GM12874 (cell line): ENCODE data around the gene GREB1.

ENCODE experiments used
- TF ChIP-seq, protein P1 (sequence below): IDR thresholded peaks from 2 replicates; pipeline ENCODE4 v1.5.1; 2011; ENCODE audit warnings: low read depth, mild to moderate bottlenecking, control low read depth, low read length, moderate library complexity; ENCODE audit not compliant: insufficient read depth

Gene GREB1

DNA sequence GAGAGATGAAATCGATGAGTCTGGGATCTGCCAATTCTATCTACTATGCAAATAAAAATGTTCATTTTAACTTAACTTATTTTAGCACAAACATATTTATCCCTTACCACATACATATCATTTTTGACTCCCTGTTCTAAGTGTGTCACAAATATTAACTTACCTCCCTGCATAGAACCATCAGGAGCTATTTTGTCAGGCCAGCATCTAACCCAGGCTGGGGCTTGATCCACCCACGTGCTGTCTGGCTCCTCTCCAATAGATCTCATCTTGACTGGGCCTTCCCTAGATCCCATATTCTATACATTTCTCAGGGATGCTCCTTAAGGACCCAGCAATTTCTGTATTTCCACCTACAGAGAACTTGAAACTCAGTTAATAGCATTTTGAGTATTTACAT, 115.2 kb downstream of the GREB1 start:
- TF ChIP-seq, protein P1, sequence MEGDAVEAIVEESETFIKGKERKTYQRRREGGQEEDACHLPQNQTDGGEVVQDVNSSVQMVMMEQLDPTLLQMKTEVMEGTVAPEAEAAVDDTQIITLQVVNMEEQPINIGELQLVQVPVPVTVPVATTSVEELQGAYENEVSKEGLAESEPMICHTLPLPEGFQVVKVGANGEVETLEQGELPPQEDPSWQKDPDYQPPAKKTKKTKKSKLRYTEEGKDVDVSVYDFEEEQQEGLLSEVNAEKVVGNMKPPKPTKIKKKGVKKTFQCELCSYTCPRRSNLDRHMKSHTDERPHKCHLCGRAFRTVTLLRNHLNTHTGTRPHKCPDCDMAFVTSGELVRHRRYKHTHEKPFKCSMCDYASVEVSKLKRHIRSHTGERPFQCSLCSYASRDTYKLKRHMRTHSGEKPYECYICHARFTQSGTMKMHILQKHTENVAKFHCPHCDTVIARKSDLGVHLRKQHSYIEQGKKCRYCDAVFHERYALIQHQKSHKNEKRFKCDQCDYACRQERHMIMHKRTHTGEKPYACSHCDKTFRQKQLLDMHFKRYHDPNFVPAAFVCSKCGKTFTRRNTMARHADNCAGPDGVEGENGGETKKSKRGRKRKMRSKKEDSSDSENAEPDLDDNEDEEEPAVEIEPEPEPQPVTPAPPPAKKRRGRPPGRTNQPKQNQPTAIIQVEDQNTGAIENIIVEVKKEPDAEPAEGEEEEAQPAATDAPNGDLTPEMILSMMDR: no peak

DNA sequence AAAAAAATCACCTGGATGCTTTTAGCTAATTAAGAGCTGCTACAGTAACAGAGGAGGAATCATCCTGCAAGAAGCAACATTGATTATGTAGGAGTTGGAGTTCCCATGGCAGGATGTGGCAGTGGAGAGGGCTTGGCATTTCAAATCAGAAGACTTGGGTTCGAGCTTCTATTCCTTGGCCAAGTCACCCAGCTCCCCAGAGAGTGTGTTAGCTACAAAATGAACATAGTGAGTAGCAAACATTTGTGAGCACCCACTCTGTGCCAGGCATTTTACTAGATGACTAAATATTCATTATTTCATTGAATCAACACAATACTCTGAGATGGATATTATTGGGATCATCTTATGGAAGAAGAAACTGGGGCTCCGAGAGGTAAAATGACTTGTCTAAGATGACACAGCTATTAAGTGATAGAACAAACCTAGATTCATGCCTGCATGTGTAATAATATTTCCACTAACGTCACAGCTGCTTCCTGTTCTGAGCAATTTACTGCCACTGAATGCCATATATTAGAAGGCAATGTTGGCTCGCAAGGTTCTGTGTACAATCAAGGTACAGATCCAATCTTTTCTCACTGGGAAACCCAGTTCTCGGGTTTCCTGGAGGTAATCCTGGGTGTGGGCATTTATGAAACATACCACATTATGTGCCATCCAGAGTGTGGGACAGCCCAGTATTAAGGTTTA, 118.2 kb downstream of the GREB1 start:
- TF ChIP-seq, protein P1: no peak

DNA sequence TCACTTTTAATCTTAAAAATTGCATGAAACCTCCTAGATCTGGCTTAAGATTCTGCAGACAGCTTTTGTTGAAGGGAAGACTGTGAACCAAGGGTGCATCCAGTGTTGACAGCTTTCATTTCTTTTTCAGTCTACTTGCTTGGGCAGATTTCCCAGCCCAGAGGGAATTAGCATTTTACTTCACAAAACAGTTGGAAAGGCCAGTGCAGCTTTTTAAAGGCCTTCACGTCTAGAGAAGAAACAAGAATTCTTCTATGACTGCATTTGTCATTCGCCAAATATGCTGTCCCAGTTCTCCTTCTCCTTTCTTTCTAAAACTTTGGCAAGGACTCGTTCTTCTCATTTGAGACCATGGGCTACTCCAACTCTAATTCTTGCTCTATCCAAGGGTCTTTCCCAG, 118.7 kb downstream of the GREB1 start:
- TF ChIP-seq, protein P1: no peak

DNA sequence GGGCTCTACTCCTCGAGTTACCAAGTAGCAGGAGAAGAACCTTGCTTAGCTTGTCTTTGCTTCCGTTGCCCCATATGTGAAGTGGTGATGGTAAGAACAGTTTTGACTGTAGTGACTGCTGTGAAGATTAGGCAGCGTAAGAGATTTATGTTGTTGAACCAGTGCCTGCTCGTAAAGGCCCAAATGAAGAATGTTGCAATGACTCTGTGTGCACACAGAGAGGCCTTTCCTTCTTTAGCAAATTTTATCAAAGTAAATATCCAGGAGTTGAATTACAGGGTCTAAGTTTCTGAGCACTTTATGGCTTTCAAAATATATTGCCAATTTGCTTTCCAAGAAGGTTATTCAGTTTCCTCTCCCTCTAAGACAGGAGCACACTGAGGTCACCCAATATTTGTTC, 121.7 kb downstream of the GREB1 start:
- TF ChIP-seq, protein P1: no peak

DNA sequence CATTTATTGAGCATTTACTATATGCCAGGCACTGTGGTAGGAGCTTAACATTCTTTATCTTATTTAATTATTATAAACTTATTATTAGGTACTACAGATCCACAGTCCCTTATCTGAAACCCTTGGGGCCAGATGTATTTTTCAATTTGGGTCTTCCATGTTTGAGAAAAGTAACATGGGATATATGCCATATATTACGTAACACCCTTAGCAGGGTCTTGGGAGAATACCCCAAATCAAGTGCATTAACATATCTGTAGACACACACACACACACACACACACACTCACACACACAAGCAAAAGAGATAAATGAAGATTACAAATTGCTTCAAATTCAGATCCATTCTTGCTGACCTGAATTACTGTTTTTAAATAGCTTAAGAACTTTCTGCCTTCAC, 122.4 kb downstream of the GREB1 start:
- TF ChIP-seq, protein P1: no peak

DNA sequence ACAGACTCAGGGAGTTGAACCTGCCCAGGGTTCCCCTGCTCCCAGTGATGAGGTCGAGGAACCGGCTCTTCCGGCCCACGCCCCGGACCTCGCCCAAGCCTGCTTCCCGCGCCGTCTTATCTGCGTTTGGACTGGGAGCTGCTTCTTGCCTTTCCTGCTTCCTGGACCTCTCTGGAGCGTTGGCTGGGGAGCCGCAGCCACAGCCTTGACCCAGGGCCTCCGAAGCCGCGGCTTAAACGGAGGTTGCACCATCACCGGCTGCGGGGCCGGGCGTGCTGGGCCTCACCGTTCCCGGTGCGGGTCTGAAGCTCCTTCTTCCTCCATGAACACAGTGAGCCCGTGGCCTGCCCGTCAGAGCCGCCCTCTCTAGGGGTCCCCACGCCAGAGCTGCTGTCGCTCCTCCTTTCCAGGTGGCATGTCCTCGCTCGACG, 122.8 kb downstream of the GREB1 start:
- TF ChIP-seq, protein P1: no peak

DNA sequence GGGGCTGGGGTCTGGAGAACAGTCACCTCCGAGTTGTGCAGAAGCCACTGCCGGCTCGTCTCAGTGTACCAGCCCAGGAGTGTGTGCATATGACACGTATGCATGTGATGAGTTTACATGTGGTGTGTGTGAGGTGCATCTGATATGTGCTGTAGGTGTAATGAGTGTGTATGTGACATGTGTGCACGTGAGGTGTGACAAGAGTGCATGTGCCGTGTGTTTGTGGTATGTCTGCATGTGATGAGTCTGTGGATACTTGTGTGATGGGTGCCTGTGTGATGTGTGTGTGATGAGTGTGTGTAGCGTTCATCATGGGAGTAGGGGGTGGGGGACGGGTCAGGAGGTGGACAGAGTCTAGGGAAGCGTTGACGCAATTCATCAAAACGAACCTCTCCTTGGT, 123.3 kb downstream of the GREB1 start:
- TF ChIP-seq, protein P1: no peak
